Keratinocyte (primary cell): ENCODE data around the gene NFATC2. TPM values are rescaled to one million over a fixed set of nuclear protein-coding genes. Genes with fewer than 3 reads are reported as not detected.
"Not testable (repeated sequence)": the region's sequence is repeated elsewhere in the genome, so short reads cannot be mapped to it uniquely, and the experiment has no call there.

Source experiments
- DNase-seq: peaks from one replicate; pipeline ENCODE4 v3.0.0-alpha.2; 2011; ENCODE audit warnings: low read depth, missing footprints, low spot score
- FAIRE-seq: peaks from 2 replicates; lab custom pipeline; 2011; peaks lifted over from hg19 to GRCh38; lab: Jason Lieb, UNC
- H2AFZ ChIP-seq: 2 replicates; pipeline ENCODE4 v1.6.0; 2012; ENCODE audit warnings: low read length, control low read depth, inconsistent platforms; ENCODE audit not compliant: control insufficient read depth
- H3K27ac ChIP-seq: 2 replicates; pipeline ENCODE4 v1.5.1; 2011; ENCODE audit warnings: low read length; ENCODE audit not compliant: control insufficient read depth, insufficient read depth
- H3K27me3 ChIP-seq: 3 replicates; pipeline ENCODE4 v1.6.0; 2011; ENCODE audit warnings: low read length; ENCODE audit not compliant: control insufficient read depth, insufficient read depth; ENCODE audit errors: extremely low read depth
- H3K36me3 ChIP-seq, 2 experiments: 2 replicates in 1 of 2; 3 replicates in 1 of 2; pipeline ENCODE4 v1.5.1; 2011; ENCODE audit warnings: low read length in 2 of 2, mild to moderate bottlenecking in 1 of 2; ENCODE audit not compliant: control insufficient read depth in 2 of 2, insufficient read depth in 2 of 2; ENCODE audit errors: extremely low read depth in 1 of 2
- H3K4me1 ChIP-seq: 3 replicates; pipeline ENCODE4 v1.5.1; 2011; ENCODE audit warnings: low read length; ENCODE audit not compliant: control insufficient read depth, insufficient read depth; ENCODE audit errors: extremely low read depth
- H3K4me2 ChIP-seq: 3 replicates; pipeline ENCODE4 v1.6.0; 2011; ENCODE audit warnings: low read depth, low read length; ENCODE audit not compliant: control insufficient read depth, insufficient read depth; ENCODE audit errors: extremely low read depth
- H3K4me3 ChIP-seq, 3 experiments: fragments of 200-600 bp in 1 of 3; sonication (generic) in 1 of 3; 2 replicates in 2 of 3; 3 replicates in 1 of 3; pipeline ENCODE4 v1.5.1; 2011 to 2016; ENCODE audit warnings: low read length in 3 of 3, mild to moderate bottlenecking in 3 of 3, control low read depth in 2 of 3, inconsistent platforms in 1 of 3, low read depth in 1 of 3, mixed read lengths in 1 of 3, mixed run types in 1 of 3, moderate library complexity in 1 of 3; ENCODE audit not compliant: control insufficient read depth in 2 of 3, insufficient read depth in 2 of 3; ENCODE audit errors: extremely low read depth in 1 of 3
- H3K79me2 ChIP-seq: 2 replicates; pipeline ENCODE4 v1.6.0; 2012; ENCODE audit warnings: low read length; ENCODE audit not compliant: control insufficient read depth, insufficient read depth
- H3K9ac ChIP-seq: 3 replicates; pipeline ENCODE4 v1.6.0; 2011; ENCODE audit warnings: low read length; ENCODE audit not compliant: control insufficient read depth, insufficient read depth; ENCODE audit errors: extremely low read depth
- H3K9me1 ChIP-seq: 3 replicates; pipeline ENCODE4 v1.6.0; 2011; ENCODE audit warnings: low read length; ENCODE audit not compliant: control insufficient read depth, insufficient read depth; ENCODE audit errors: extremely low read depth
- H3K9me3 ChIP-seq: 2 replicates; pipeline ENCODE4 v1.5.1; 2012; ENCODE audit warnings: low read depth, low read length; ENCODE audit not compliant: control insufficient read depth
- H4K20me1 ChIP-seq: 3 replicates; pipeline ENCODE4 v1.6.0; 2011; ENCODE audit warnings: low read length; ENCODE audit not compliant: control insufficient read depth, insufficient read depth; ENCODE audit errors: extremely low read depth
- EZH2 ChIP-seq: IDR thresholded peaks from one replicate; pipeline ENCODE4 v1.6.1; 2012; ENCODE audit warnings: inconsistent platforms, mild to moderate bottlenecking, low read length, moderate library complexity
- dilution Hi-C: fragments of 300-500 bp; cut with MboI; formaldehyde crosslinking; loops from one replicate; pipeline ENCODE4 v1.7.0; 2020; ENCODE audit warnings: low sequenced_read_pairs; ENCODE audit not compliant: extremely low pct_ligation_motif_present
- polyA plus RNA-seq, 5 experiments: library from polyadenylated mRNA; depleted of rRNA in 3 of 5; stranded (reverse) in 3 of 5; stranded (forward) in 1 of 5; unstranded in 1 of 5; fragments of >200 nt; gene quantifications; 1 replicate in 1 of 5; 2 replicates in 3 of 5; 3 replicates in 1 of 5; pipeline versions ENCODE4 v1.2.1 to v1.2.3, GENCODE V29; 2011 to 2012; ENCODE audit warnings: missing spikeins in 2 of 5, low read depth in 1 of 5, low replicate concordance in 1 of 5
- TF ChIP-seq, protein P1 (sequence below), 3 experiments: IDR thresholded peaks in 1 of 3; conservative IDR thresholded peaks in 1 of 3; optimal IDR thresholded peaks in 1 of 3; 2 replicates in 2 of 3; 3 replicates in 1 of 3; pipeline versions ENCODE3 to v1.5.1; 2011; ENCODE audit warnings: low read length in 3 of 3, mild to moderate bottlenecking in 3 of 3, moderate library complexity in 2 of 3, control low read depth in 1 of 3, inconsistent platforms in 1 of 3; ENCODE audit not compliant: insufficient read depth in 2 of 3; ENCODE audit errors: extremely low read depth in 1 of 3

The NFATC2 gene
- polyA plus RNA-seq, 1 donor (not counting 4 experiments of a cell fraction or from before 2014, with no cell fraction given) = 0.05 TPM

DNA sequence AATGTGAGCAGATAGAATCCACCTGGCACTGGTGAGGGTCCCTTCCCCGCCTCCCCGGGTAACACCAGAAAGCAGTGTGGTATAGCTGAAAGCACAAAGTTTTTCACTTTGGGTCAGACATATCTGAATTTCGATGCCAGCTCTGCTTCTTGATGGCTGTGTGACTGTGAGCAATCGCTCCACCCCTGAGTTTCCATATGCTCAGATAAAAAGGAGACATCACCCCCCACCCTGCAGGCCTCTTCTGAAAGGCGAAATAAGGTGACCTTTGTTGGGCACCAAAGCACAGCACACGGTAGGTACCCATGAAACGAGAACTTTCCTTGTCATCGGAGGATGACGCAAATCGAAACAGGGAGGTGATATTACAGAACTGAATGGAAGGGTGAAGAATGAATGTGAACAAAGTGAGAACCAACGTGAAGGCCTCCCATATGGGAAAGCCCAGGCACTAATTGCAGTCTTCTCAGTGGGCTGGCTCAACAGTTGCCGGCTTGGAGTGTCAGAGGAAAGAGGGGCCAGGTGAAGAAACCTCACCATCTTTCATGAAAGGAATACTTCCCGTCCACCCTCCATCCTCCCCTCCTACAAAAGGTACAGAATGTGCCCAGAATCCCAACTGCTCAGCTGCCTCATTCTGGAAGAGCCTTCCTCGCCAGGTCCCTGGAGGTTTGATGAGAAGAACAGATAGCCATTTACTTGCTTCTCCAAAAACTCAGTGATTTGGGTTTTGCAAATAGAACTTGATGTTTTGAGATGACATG is 61.8 kb downstream of the NFATC2 start:
- dilution Hi-C loops = no loop called here
- no peak for FAIRE-seq
- H3K9ac ChIP-seq = no peak overlapping the region
- H3K27me3 ChIP-seq = peaks cover 15% of the 10 kb centered on the region
- H3K9me1 ChIP-seq = no peaks in the 10 kb centered on the region
- no peaks in the 10 kb centered on the region for H4K20me1 ChIP-seq
- H2AFZ ChIP-seq = no peak overlapping the region
- H3K4me3 ChIP-seq = no peak overlapping the region
- no peaks in the 10 kb centered on the region for H3K4me1 ChIP-seq
- H3K79me2 ChIP-seq = no peaks in the 10 kb centered on the region
- no peaks in the 10 kb centered on the region for H3K9me3 ChIP-seq
- H3K36me3 ChIP-seq = no peaks in the 10 kb centered on the region
- no peak for TF ChIP-seq EZH2
- TF ChIP-seq, protein P1, sequence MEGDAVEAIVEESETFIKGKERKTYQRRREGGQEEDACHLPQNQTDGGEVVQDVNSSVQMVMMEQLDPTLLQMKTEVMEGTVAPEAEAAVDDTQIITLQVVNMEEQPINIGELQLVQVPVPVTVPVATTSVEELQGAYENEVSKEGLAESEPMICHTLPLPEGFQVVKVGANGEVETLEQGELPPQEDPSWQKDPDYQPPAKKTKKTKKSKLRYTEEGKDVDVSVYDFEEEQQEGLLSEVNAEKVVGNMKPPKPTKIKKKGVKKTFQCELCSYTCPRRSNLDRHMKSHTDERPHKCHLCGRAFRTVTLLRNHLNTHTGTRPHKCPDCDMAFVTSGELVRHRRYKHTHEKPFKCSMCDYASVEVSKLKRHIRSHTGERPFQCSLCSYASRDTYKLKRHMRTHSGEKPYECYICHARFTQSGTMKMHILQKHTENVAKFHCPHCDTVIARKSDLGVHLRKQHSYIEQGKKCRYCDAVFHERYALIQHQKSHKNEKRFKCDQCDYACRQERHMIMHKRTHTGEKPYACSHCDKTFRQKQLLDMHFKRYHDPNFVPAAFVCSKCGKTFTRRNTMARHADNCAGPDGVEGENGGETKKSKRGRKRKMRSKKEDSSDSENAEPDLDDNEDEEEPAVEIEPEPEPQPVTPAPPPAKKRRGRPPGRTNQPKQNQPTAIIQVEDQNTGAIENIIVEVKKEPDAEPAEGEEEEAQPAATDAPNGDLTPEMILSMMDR (optimal IDR thresholded peaks at IDR 0.05 in 1 of 3, IDR thresholded peaks at IDR 0.05 in 1 of 3, conservative IDR thresholded peaks at IDR 0.05 in 1 of 3; ENCODE audit: extremely low read depth in 1 of 3, insufficient read depth in 2 of 3, low read length in 3 of 3) = no peak
- no peak overlapping the region for H3K27ac ChIP-seq
- no peak overlapping the region for H3K4me2 ChIP-seq
- DNase-seq = no peak

DNA sequence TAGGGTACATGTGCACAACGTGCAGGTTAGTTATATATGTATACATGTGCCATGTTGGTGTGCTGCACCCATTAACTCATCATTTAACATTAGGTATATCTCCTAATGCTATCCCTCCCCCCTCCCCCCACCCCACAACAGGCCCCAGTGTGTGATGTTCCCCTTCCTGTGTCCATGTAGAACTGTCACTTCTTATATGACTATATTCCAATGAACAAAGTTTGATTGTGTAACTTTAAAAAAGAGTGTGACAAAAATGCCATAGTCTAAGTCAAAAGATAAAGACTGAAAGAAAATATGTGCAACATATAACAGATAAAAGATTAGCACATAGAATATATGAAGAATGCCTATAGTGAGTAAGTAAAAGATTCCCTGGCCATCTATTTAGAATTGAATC is 66.4 kb downstream of the NFATC2 start:
- H4K20me1 ChIP-seq, H3K4me1 ChIP-seq, H3K27ac ChIP-seq, H3K36me3 ChIP-seq, H3K4me2 ChIP-seq, H3K79me2 ChIP-seq, H2AFZ ChIP-seq, H3K9ac ChIP-seq, FAIRE-seq, H3K9me3 ChIP-seq, dilution Hi-C loops, DNase-seq, H3K9me1 ChIP-seq, H3K4me3 ChIP-seq: not testable (repeated sequence)
- H3K27me3 ChIP-seq = peaks cover 16% of the 10 kb centered on the region

DNA sequence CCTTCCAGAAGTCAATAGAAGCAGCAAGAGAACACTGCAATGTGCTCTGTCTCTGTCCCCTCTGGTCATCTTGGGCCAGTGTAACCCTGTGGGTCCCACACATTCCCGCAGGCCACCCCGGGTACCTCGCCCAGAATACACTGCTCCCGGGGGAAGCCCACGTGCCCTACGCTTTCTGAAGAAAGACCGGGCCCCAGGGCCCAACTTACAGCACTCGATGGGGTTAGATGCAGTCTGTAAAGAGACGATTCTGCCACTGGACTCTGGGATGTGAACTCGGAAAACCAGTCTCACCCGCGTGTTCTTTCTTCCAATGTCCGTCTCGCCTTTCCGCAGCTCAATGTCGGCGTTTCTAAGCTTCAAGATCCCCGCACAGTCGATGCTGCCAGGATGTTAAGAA is 68.7 kb downstream of the NFATC2 start:
- no peaks in the 10 kb centered on the region for H3K9me1 ChIP-seq
- H3K27ac ChIP-seq = no peak overlapping the region
- H3K4me2 ChIP-seq = no peak overlapping the region
- no peaks in the 10 kb centered on the region for H3K79me2 ChIP-seq
- H3K9ac ChIP-seq = no peak overlapping the region
- no peaks in the 10 kb centered on the region for H3K4me1 ChIP-seq
- H3K9me3 ChIP-seq = no peaks in the 10 kb centered on the region
- no peaks in the 10 kb centered on the region for H4K20me1 ChIP-seq
- no peak for TF ChIP-seq EZH2
- TF ChIP-seq, protein P1 (optimal IDR thresholded peaks at IDR 0.05 in 1 of 3, IDR thresholded peaks at IDR 0.05 in 1 of 3, conservative IDR thresholded peaks at IDR 0.05 in 1 of 3; ENCODE audit: extremely low read depth in 1 of 3, insufficient read depth in 2 of 3, low read length in 3 of 3) = no peak
- dilution Hi-C loops = no loop called here
- H3K27me3 ChIP-seq = peaks cover 22% of the 10 kb centered on the region
- DNase-seq (no peak), FAIRE-seq (no peak)
- no peak overlapping the region for H2AFZ ChIP-seq
- no peaks in the 10 kb centered on the region for H3K36me3 ChIP-seq
- H3K4me3 ChIP-seq = no peak overlapping the region
